HTERT RPE-1 (cell line): ENCODE data around the gene M1AP.

Source experiments
- in situ Hi-C: fragments of 300-500 bp; cut with MboI; formaldehyde crosslinking; loops from 4 replicates; pipeline ENCODE4 v1.14.3; 2020; ENCODE audit warnings: low sequenced_read_pairs

The M1AP gene

DNA sequence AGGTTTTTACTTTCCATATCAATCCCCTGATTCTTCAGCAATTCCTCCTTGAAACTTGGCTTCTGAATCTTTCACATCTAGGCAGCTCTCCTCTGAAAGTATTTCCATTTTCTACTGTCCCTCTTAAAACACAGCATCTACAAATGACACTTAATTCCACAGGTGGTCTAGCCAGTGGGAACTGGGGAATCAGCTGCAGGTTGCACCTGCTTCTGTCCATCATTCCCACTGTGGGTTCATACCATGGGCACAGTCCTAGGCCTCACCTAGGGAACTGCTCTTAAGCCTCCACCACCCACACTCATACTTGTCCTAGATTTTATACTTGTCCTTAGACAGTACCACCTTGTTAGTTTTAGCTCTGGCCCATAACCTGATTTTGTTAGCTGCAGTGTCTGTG, 96.6 kb downstream of the M1AP start:
- in situ Hi-C loops = no loop called here

DNA sequence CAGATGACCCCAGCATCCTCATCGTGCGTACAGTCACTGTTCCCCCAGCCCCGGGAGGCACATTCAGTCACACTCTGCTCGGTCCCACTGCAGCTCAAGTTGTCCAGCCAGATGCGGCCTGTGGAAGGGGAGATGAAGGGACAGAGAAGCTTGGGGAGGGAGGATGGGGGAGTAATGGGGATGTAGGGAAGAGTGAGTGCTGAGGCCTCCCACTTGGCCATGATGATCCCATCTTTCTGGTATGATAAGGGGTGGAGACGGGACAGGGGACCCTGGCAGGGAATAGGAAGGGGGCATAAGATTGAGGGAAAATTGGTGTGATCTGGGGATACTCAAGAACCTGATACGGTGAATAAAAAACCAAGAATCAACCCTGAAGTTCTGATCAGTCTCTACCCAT, 97.9 kb downstream of the M1AP start:
- in situ Hi-C loops = no loop called here

DNA sequence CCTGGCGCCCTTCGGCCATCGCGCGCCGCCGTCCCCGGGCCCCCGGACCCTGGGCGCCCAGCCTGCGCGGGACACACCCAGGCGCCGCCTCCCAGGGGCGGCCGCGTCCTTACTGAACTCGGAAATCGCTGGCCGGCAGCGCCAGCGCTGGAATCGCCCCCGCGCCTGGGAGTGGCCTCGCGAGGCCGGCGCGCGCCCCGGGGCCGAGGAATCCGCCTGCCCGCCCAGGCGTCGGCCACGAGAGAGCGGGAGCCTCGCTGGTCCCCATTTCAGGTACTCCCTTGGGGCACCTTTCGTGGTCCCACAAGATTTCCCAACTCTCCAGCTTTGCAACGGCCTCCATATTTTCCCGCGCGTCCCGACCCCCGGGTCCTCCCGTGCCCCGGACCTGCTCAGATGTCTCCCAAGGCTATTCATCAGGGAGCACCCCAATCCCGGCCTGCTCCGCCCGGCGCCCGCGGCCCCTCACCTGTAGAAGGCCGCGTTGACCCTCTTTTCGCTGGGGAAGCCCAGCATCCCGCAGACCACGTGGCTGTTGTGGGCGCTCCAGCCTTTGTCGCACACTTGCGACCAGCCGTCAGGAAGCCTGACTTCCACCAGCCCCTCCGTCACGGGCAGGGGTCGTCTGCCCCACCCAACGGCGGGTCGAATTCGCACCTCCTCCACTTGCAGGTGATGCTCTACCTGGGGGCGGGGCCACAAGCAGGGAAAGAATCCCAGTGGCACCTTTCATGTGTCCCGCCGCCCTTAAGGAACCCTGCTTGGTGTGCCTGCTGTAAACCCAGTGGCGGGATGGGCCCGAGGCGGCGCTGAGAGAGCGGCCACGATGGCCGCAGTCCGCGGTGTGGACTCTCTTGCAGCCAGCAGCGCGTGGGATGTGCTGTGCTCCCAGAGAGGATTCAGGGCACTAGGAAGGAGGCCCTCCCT, 99.0 kb downstream of the M1AP start:
- in situ Hi-C loops = no loop called here

DNA sequence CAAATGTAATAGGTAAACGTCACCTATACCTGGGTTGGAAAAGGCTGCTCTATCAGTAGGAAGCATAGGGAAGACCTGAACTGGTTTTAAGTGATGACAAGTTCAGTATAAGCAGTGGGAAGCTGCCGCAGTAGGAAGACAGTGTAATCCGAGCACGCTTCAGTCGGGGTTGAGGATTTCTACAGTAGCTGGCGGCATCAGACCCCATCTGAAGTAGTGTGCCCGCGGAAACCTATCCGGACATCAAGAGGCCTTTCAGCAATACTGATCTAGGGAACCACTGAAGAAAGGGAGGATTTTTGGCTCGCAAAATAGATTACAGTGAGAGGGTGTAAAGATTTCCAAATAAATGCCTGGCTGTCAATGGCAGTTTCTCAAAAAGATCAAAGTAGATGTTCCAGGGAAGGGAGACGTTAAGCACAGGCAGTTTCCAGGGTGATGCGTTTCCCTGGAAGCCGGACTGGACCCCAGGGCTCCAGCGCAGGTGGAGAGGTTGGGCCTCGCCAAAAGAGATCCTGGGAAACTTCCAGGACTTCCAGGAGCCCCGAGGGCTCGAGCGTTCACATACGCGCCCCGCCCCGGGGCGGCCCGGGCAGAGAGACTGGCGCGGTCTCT, 99.7 kb downstream of the M1AP start:
- in situ Hi-C loops = no loop called here

DNA sequence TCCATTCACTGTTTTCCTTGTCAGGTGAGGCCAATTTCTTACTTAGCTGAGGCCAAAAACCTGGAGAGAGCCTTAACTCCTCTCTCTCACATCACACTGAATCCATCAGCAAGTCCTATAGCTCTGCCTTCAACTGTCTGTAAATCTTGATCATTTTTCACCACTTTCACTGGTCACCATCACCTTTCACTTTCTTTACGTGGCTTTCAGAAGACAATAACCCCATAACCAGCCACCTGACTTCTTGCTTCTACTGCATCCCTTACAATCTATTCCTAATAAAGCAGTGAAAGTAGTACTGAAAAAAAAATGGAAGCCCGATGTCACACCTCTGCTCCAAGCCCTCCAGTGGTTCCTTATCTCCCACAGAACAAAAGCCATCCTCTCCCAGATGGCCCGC, 102.1 kb downstream of the M1AP start:
- in situ Hi-C loops = no loop called here

DNA sequence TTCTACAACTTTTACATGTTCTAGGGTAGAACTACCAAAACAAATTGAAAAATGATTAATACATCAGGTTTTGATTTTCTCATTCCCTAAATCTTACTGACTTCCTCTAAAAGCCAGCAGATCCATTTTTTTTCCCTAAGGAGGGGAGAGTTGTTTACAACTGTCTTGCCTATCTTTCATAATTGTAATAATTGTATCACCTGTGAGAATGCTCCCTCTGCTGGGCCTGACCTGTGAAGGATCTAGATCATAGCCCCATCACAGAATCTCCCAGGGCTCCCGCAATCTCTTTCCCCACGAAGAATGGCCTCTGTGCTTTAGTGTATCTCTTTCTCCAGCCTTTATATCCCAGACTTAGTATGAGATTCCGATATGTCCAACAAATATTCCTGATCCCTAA, 103.5 kb downstream of the M1AP start:
- in situ Hi-C loops = no loop called here

DNA sequence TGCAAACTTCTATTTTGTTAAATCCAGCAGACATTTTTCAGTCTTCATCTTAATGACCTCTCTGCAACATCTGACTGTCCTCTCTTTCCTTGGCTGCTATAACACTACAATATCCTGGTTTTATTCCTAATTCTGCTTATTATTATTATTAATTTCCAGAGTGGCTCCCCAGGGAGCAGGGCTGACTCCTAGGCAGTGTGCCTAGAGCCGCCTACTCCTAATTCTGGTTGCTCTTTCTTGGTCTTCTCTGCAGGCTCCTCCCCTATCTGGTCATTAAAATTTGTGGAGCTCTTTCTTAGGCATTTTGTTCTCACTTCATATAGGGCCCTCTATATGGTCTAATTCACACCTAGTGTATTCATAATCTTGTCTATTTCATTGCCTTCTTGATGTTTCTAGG, 105.2 kb downstream of the M1AP start:
- in situ Hi-C loops = no loop called here

DNA sequence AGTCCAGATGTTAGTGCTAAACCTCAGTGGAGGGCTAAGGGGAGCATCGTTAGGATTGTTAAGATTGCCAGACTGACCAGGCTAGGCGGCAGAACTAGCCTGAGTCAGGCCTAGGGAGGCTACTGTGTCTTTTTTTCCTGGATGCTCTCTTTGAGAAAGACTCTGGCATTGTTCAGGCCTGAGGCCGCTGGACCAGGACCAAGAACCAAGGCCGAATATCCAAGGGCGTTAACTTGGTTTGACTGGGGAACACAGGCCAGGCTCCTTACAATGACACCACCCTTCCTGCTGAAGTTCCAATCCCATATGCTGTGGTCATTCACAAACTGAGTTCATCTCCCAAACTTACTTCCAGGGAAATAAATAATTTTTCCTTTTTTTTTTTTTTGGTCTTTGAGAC, 107.8 kb downstream of the M1AP start:
- in situ Hi-C loops = no loop called here

DNA sequence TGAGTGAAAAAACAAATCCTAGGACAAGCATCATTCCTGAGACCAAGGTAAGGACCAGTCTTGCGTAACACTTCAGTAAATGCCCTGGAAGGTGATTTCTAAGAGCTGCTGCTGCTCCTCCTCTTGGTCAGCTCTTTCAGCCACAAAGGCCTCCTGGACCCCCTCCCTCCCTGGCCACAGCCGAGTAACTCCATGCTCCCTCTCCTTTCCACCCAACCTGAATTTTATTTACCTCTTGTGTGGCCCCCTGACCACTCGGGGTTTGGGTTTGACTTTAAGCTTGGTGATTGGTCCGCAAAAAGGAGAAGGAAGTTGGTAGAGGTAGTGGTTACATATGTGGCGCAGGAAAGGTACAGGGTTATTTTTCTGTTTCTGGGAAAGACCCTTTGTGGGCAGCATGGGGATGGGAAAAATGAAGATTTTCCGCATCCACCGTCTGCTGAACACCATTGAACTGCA, 109.2 kb downstream of the M1AP start:
- in situ Hi-C loops = no loop called here

DNA sequence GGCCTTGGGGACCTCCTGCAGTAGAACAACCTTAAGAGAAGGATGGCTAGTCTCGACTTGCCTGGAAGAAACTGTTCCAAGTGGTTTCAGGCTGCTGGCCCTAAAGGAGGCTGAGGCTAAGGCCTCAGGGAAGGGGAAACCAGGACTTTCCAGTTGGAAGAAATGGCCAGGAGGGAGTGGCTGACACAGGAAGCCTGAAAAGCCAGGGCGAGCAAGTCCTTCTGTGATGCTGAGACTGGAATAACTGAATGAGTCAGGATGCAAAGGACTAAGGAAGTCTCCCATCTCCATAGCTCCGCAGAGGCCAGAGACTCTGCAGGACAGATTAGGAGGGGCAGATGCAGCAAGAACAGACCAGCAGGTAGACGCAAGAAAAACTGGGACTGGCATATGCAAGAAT, 111.0 kb downstream of the M1AP start:
- in situ Hi-C loops = no loop called here

DNA sequence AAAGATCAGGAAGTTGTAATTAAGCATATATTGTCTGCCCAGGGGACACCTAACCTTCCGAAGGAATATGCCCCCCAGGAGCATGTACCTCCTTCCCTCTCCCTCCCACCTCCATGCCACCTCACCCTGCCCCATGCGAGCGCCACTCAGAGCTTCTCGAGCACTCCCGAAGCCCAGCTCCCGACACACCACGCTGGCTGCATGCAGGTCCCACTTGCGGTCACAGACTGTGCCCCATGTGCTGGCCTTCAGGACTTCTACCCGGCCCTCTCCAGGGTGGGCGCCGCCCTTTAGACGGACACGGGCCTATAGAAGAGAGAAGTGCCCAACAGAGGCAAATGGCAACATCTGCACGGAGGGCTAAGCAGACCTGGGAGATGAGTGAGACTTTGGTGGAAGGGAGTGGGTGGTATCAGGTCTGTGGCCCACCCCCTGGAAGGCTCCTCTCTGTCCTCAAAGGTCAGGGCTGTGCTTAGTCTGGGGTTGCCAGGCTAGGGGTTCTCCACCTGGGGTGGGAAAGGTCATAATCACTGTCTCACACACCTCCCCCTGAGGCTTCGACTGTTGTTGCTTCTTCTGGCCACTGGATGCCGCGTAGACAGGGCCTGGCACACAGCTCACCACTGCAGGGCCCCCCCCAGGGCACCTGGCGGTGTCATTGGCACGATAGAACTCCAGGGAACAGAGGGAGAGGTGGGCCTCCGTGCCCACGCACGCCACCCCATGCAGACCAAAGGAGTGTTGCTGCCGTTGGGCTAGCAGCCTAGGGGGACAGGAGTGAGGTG, 111.8 kb downstream of the M1AP start:
- in situ Hi-C loops = no loop called here

DNA sequence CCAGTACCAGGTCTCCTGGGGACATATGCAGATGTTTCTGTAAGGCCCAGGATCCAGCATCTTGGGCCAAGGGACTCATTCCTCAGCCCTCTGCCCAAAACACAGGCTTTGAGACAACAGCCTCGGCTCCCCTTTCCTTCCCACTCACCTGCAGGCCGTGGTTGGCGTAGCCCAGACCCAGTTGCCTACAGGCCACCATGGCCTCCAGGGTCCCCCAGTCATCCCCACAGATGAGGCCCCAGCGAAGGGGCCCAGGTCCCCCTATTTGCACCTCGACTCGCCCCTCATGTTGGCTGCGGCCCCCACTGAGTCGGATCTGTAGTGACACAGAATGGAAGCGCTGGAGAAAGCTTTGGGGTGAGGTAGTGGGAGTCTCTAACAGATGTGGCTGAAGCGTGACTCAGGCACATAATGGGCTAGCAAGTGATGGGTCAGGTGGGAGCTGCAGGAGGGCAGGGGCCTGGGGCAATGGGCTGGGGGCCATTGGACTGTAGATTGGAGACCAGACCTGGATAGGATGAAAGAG, 112.6 kb downstream of the M1AP start:
- in situ Hi-C loops = no loop called here

DNA sequence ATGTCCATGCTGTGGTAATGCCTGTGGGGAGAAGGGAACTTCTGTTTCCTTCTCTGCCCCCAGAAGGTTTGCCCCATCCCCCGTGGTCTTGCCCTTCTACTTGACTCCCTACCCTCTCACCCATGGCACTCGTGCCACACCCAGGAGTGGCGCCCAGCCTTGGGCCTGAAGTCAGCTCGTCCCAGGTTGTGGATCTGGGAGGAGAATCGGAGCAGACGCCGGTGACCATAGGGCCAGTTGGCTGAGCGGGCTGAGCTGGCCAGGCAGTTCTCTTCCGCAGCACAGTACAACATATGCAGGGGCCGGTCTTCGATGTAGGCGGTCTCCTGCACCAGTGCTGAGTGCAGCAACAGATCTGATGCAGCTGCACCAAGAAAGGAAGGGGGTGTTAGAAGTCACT, 113.7 kb downstream of the M1AP start:
- in situ Hi-C loops = no loop called here

DNA sequence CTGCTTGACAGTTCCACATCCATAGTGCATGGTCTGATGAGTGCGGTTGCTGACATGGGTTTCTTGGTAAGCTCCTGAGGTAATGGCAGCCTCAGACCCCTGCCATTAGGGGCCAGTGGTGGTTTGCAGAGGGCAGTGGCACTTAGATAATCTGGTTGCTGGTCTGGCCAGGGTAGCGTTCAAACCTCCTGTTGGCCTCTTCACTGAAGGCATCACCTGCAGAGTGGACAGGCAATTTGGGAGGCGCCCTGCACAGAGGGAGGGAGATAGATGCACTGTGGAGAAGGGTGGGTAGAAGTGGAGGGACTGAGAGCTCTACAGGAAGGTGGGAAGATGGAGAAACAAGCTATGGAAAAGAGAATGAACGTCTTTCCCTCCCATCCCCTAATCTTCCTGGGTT, 114.7 kb downstream of the M1AP start:
- in situ Hi-C loops = no loop called here

DNA sequence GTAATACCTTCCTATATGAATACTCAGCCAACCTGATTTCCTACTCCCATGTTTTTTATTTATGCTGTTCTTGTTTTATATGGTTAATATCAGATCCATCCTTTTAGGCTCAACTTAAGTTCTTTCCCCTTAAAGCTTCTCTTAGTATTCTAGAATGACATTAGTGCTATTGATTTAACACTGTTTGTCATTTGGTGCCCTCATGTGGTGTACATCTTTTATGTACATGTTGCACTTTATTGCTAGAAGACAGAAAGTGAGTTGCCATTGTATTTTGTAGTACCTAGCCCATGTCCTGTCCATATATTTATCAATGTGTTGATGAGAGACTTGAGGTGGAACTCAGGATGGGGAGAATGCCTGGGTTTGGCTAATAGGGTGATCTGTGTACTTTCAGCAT, 115.9 kb downstream of the M1AP start:
- in situ Hi-C loops = no loop called here

DNA sequence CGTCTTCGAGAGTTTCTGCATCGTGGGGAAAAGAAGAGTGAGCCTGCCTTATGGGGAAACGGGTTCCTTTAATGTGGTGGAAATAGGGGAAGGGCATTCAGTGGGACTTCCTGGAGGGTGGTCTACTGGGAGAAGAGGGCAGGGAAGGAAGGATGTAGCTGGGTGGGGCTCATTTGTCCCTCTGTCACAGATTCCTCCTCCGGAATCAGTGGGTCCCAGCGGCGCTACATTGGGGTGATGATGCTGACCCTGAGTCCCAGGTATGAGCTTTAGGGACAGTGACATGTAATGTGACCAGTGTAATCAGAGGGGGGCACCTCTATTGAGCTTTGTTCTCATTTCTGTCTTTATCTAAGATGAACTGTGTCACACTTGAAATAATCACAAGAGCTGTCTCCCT, 116.5 kb downstream of the M1AP start:
- in situ Hi-C loops = no loop called here

DNA sequence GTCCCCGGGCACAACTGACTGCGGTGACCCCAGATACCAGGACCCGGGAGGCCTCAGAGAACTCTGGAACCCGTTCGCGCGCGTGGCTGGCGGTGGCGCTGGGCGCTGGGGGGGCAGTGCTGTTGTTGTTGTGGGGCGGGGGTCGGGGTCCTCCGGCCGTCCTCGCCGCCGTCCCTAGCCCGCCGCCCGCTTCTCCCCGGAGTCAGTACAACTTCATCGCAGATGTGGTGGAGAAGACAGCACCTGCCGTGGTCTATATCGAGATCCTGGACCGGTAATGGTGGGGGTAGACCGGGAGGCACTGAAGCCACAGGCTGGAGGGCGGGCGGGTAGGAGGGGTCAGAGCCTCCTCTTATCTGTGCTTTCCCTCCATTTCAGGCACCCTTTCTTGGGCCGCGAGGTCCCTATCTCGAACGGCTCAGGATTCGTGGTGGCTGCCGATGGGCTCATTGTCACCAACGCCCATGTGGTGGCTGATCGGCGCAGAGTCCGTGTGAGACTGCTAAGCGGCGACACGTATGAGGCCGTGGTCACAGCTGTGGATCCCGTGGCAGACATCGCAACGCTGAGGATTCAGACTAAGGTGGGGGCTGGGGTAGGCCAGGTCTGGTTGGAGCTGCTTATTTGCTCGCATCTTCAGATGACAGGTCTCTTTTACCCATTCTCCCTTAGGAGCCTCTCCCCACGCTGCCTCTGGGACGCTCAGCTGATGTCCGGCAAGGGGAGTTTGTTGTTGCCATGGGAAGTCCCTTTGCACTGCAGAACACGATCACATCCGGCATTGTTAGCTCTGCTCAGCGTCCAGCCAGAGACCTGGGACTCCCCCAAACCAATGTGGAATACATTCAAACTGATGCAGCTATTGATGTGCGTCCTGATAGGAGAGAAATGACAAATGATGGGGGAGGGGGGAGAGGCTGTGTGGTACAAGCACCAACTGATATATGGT, 117.6 kb downstream of the M1AP start:
- in situ Hi-C loops = no loop called here

DNA sequence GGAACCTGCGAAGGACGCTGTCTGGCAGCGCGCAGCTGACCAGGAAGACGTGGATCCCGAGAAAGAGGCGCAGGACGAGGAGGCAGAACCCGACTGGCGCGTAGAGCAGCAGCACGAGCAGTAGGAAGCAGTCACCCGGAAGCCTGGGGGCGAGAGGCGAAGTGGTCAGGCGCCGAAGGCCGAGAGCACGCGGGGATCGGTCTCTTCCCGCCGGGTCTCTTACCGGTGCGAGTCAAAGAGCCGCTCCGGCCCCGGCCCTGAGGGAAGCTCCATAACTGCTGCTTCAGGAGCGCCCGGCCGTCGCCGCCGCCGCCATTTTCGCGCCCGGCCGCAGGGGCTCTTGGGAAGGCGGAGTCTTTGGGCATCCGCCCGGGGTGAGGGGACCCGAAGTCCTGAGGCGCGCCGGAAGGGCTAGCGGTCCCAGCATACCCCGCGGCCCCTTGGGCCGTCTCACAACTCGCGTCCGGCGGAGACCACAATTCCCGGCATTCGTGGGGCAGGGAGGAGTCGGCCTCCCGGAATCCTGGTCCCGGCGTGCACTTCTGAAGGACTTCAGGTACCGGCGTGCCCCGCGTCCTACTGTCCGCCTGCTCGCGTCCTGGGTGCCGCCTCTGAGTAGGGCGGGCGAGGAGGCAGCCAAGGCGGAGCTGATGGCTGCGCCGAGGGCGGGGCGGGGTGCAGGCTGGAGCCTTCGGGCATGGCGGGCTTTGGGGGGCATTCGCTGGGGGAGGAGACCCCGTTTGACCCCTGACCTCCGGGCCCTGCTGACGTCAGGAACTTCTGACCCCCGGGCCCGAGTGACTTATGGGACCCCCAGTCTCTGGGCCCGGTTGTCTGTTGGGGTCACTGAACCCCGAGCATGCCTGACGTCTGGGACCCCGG, 118.5 kb downstream of the M1AP start, which contains the start of the genes AUP1 and HTRA2:
AUP1 (minus strand) TSS at position 350 of the 882 bp plus-strand sequence; CDS start at position 273, 77 bp downstream.
HTRA2 (plus strand) TSS at position 577 of the 882 bp plus-strand sequence; CDS start at position 651, 74 bp downstream.
- in situ Hi-C loops = no loop called here
